K562 (cell line): ENCODE measurements around the gene ANP32B. TPM values are rescaled to one million over a fixed set of nuclear protein-coding genes. Genes with fewer than 3 reads are reported as not detected.

Experiments used
- ASH1L ChIP-seq: fragments of 450-650 bp; IDR thresholded peaks from 2 replicates; pipeline ENCODE4 v1.6.1; 2018; ENCODE audit warnings: borderline replicate concordance, mild to moderate bottlenecking, low read depth; ENCODE audit not compliant: partially characterized antibody
- CCNT2 ChIP-seq: IDR thresholded peaks from 2 replicates; pipeline ENCODE4 v1.6.1; 2011; ENCODE audit warnings: borderline replicate concordance, low read depth, mild to moderate bottlenecking, moderate library complexity, mixed read lengths, low read length; ENCODE audit not compliant: insufficient read length; ENCODE audit errors: extremely low read depth
- CEBPZ ChIP-seq: fragments of 150-350 bp; IDR thresholded peaks from 2 replicates; pipeline ENCODE4 v1.6.1; 2014; ENCODE audit warnings: low read depth, mild to moderate bottlenecking, low read length, borderline replicate concordance
- CREM ChIP-seq: IDR thresholded peaks from 2 replicates; pipeline ENCODE4 v1.6.1; 2014; ENCODE audit warnings: antibody characterized with exemption, low read depth
- CTBP1 ChIP-seq: fragments of 450-650 bp; IDR thresholded peaks from 2 replicates; pipeline ENCODE4 v1.6.1; 2016; ENCODE audit warnings: borderline replicate concordance
- FOXA3 ChIP-seq, 2 experiments: fragments of 450-650 bp in 1 of 2; sonication (generic) in 1 of 2; formaldehyde crosslinking; IDR thresholded peaks in 1 of 2; conservative IDR thresholded peaks in 1 of 2; 2 replicates each; pipeline versions ENCODE4 v1.4.0 to v1.8.0; 2020 to 2022; ENCODE audit warnings: mild to moderate bottlenecking in 2 of 2, missing genetic modification reagents in 1 of 2
- FOXJ3 ChIP-seq: sonication (generic); formaldehyde crosslinking; IDR thresholded peaks from 2 replicates; pipeline ENCODE4 v1.4.0; 2020; ENCODE audit warnings: mild to moderate bottlenecking, missing genetic modification reagents
- HMGN3 ChIP-seq: IDR thresholded peaks from 2 replicates; pipeline ENCODE4 v1.6.1; 2011; ENCODE audit warnings: borderline replicate concordance, low read depth, mild to moderate bottlenecking, mixed read lengths, low read length; ENCODE audit not compliant: insufficient read length; ENCODE audit errors: extremely low read depth
- KHSRP ChIP-seq: fragments of 450-650 bp; IDR thresholded peaks from 2 replicates; pipeline ENCODE4 v1.6.1; 2017
- MAFK ChIP-seq: IDR thresholded peaks from 2 replicates; pipeline ENCODE4 v1.6.1; 2011; ENCODE audit warnings: low read length, improper control_type of control experiment
- MEF2A ChIP-seq: IDR thresholded peaks from 2 replicates; pipeline ENCODE4 v1.6.1; 2011; ENCODE audit warnings: low read depth, mild to moderate bottlenecking, low read length, moderate library complexity; ENCODE audit not compliant: control insufficient read depth
- NUFIP1 ChIP-seq: fragments of 450-650 bp; IDR thresholded peaks from 2 replicates; pipeline ENCODE4 v1.6.1; 2018; ENCODE audit not compliant: partially characterized antibody
- POLR3A ChIP-seq: IDR thresholded peaks from 2 replicates; pipeline ENCODE4 v1.6.1; 2011; ENCODE audit warnings: borderline replicate concordance, mild to moderate bottlenecking, moderate library complexity; ENCODE audit not compliant: insufficient read length, insufficient read depth; ENCODE audit errors: extremely low read depth
- POLR3G ChIP-seq: IDR thresholded peaks from 2 replicates; pipeline ENCODE4 v1.6.1; 2011; ENCODE audit not compliant: insufficient read length, insufficient replicate concordance; ENCODE audit errors: extremely low read depth
- PRMT5 ChIP-seq: sonication (generic); formaldehyde crosslinking; IDR thresholded peaks from 2 replicates; pipeline ENCODE4 v1.5.0; 2020; ENCODE audit warnings: missing genetic modification reagents
- RUNX1 ChIP-seq: sonication (generic); IDR thresholded peaks from 2 replicates; pipeline ENCODE4 v1.6.1; 2016; ENCODE audit warnings: antibody characterized with exemption, low read depth
- SFPQ ChIP-seq: fragments of 200-400 bp; formaldehyde crosslinking; IDR thresholded peaks from 2 replicates; pipeline ENCODE4 v1.6.1; 2017; ENCODE audit warnings: mild to moderate bottlenecking, low read depth, low read length, moderate library complexity
- TEAD4 ChIP-seq, 2 experiments: sonication (generic) in 1 of 2; formaldehyde crosslinking in 1 of 2; IDR thresholded peaks; 2 replicates each; pipeline versions ENCODE4 v1.6.1 to v1.8.0; 2012 to 2022; ENCODE audit warnings: borderline replicate concordance in 1 of 2, inconsistent platforms in 1 of 2, low read length in 1 of 2, mild to moderate bottlenecking in 1 of 2, missing genetic modification reagents in 1 of 2
- ZFP36 ChIP-seq: fragments of 150-350 bp; IDR thresholded peaks from 2 replicates; pipeline ENCODE4 v1.6.1; 2018; ENCODE audit warnings: low read length, low read depth; ENCODE audit not compliant: partially characterized antibody
- ZNF263 ChIP-seq: sonication (generic); formaldehyde crosslinking; IDR thresholded peaks from 2 replicates; pipeline ENCODE4 v1.8.0; 2022; ENCODE audit warnings: mild to moderate bottlenecking, missing genetic modification reagents, borderline replicate concordance
- ZNF57 ChIP-seq: fragments of 450-650 bp; formaldehyde crosslinking; IDR thresholded peaks from 2 replicates; pipeline ENCODE4 v1.4.0; 2020; ENCODE audit warnings: mild to moderate bottlenecking, moderate library complexity
- ZSCAN29 ChIP-seq: fragments of 450-650 bp; IDR thresholded peaks from 2 replicates; pipeline ENCODE4 v1.6.1; 2017
- polyA plus RNA-seq, 8 experiments: library from polyadenylated mRNA; depleted of rRNA in 4 of 8; stranded (reverse) in 5 of 8; unstranded in 3 of 8; fragments of >200 nt; fragmentation: Nextera tagmentation in 2 of 8; fragmentation: Illumina TruSeq in 1 of 8; extraction: Ambion mirVana in 2 of 8; extraction: Trizol in 1 of 8; gene quantifications; 2 replicates each; pipeline versions ENCODE4 v1.2.1 to v1.2.3, GENCODE V29; 2011 to 2014; ENCODE audit warnings: inconsistent platforms in 1 of 8, missing spikeins in 1 of 8
- total RNA-seq, 7 experiments: library from RNA; depleted of rRNA in 6 of 7; stranded (reverse); fragments of >200 nt in 6 of 7; fragmentation: Illumina TruSeq in 2 of 7; extraction: Trizol in 2 of 7; gene quantifications; 2 replicates each; pipeline versions ENCODE4 v1.2.1 to v1.2.3, GENCODE V29; 2011 to 2021; ENCODE audit warnings: low replicate concordance in 1 of 7

Gene ANP32B
- total and polyA plus RNA-seq, 9 of the 15 experiments (the other 6 are each of a cell fraction or from before 2014, with no cell fraction given): 68.9 to 815 (median 141) TPM

- TF ChIP-seq SFPQ: no peak
- TF ChIP-seq POLR3A: peak; percentile 50
- no peak for TF ChIP-seq RUNX1
- no peak for TF ChIP-seq FOXA3 (CRISPR knock-in tag; conservative IDR thresholded peaks at IDR 0.05 in 1 of 2, IDR thresholded peaks at IDR 0.05 in 1 of 2)
- no peak for TF ChIP-seq POLR3G
- TF ChIP-seq CREM: peak; percentile 85
- peak; percentile 70 for TF ChIP-seq CCNT2
- TF ChIP-seq FOXJ3 (CRISPR knock-in tag): no peak
- TF ChIP-seq ZSCAN29: no peak
- TF ChIP-seq ZFP36: peak; percentile 15
- no peak for TF ChIP-seq CEBPZ
- no peak for TF ChIP-seq KHSRP
- TF ChIP-seq HMGN3: peak; percentile 63
- TF ChIP-seq MEF2A: no peak
- TF ChIP-seq CTBP1: no peak; the same call in 1 of the 2 replicates
- TF ChIP-seq ZNF263 (CRISPR knock-in tag): no peak; the same call in 1 of the 2 replicates
- no peak for TF ChIP-seq MAFK
- TF ChIP-seq NUFIP1: no peak
- TF ChIP-seq ASH1L: no peak
- no peak for TF ChIP-seq TEAD4 (IDR thresholded peaks at IDR 0.05; ENCODE audit: low read length)
- TF ChIP-seq TEAD4 (CRISPR knock-in tag; IDR thresholded peaks at IDR 0.05; ENCODE audit: borderline replicate concordance): no peak
- TF ChIP-seq PRMT5 (CRISPR knock-in tag): no peak
- TF ChIP-seq ZNF57 (CRISPR knock-in tag): no peak
Observed at GRCh38 chr9:98056269-98057137, 73.4 kb downstream of the ANP32B start, which contains the start of gene NANS (continued).
